ENCODE measurements around the gene FOSL2.
A peak's percentile ranks its signal among the peaks of the same experiment; 100 is the strongest.

Gene FOSL2

DNA sequence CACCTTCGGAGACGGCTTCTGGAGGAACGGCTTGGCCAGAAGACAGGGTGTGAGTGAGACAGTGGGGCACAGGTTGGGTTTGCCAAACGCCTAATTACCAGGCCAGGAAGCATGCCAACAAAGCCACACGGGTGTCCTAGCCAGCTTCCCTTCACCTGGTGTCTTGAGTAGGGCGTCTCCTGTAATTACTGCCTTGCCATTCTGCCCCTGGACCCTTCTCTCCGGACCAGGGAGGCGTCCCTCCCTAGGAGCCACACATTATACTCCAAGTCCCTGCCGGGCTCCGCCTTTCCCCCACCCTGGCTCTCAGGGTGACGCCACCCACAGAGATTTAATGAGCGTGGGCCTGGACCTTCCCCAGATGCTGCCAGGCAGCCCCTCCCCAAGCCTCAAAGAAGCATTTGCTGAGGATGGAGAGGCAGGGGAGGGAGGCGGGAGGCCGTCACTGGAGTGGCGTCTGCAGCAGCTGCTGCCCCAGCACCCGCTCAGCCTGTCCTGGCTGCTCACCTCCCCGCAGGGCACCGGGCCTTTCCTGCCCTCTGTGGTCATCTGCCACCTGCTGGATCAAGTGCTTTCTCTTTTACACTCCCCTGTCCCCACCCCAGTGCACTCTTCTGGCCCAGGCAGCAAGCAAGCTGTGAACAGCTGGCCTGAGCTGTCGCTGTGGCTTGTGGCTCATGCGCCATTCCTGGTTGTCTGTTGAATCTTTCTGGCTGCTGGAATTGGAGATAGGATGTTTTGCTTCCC is 20.7 kb downstream of the FOSL2 start:
- no peak for DNase-seq (ENCODE audit: low read depth)

DNA sequence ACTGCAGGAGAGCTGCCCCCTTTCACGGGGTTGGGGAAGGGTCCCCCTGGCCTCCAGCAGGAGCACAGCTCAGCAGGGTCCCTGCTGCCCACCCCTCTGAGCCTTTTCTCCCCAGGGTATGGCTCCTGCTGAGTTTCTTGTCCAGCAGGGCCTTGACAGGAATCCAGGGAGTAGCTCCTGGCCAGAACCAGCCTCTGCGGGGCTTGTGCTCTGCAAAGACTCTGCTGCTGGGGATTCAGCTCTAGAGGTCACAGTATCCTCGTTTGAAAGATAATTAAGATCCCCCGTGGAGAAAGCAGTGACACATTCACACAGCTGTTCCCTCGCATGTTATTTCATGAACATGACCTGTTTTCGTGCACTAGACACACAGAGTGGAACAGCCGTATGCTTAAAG is 21.2 kb downstream of the FOSL2 start:
- DNase-seq (ENCODE audit: low read depth) = no peak

DNA sequence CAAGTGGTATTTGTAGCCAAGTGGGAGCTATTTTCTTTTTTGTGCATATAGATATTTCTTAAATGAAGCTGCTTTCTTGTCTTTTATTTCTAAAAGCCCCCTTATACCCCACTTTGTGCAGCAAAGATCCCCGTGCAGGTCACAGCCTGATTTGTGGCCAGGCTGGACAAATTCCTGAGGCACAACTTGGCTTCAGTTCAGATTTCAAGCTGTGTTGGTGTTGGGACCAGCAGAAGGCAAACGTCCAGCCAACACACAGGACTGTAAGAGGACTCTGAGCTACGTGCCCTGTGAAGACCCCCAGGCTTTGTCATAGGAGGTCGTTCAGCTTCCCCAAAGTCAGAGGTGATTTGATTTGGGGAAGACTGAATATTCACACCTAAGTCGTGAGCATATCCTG is 21.9 kb downstream of the FOSL2 start:
- no peak for DNase-seq (ENCODE audit: low read depth)

DNA sequence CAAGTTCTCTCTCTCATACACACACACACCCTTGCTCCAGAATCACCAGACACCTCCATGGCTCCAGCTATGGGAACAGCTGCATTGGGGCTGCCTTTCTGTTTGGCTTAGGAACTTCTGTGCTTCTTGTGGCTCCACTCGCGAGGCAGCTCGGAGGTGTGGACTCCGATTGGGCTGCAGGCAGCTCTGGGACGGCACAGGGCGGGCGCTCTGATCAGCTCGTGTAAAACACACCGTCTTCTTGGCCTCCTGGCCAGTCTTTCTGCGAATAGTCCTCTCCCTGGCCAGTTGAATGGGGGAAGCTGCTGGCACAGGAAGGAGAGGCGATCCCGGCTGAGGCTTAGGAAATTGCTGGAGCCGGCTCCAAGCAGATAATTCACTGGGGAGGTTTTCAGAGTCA is 22.4 kb downstream of the FOSL2 start:
- DNase-seq (ENCODE audit: low read depth) = no peak

DNA sequence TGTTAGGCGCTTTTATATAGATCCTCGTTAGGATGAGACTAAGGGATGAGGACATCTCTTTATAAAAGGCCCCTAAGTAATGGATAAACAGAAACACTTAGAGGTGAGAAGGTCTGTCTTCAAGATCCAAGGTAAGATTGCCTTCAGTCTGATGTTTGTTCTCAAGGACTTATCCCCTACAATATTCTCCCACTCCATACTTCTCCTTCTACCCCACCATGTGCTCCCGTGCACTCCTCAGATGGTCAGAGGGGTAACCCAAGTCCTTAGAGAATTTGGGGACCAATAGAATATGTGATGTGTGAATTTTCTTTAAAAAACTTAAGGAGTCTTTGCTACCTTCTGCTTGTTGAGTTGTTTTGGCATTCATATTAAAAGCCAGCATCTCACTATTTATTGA is 23.1 kb downstream of the FOSL2 start:
- DNase-seq (ENCODE audit: low read depth) = no peak

DNA sequence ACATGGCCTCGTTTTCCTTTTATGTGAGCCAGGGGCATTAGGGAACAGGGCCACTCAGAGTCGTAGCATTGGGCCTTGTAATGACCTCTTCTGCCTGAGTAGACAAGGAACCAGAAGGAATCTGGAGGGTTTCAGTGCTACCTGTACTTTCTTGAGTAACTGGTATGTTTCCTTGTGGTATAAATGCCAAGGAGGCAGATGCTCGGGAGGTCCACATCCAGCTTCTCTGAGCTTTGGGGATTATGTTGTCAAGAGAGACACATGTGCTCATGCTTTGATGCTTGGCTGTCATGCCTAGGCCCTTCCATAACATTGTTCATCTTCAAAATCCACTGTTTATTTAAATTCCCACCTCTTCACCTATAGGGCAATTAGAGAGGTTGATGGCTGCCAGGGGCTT is 26.3 kb downstream of the FOSL2 start:
- DNase-seq (ENCODE audit: low read depth) = no peak

DNA sequence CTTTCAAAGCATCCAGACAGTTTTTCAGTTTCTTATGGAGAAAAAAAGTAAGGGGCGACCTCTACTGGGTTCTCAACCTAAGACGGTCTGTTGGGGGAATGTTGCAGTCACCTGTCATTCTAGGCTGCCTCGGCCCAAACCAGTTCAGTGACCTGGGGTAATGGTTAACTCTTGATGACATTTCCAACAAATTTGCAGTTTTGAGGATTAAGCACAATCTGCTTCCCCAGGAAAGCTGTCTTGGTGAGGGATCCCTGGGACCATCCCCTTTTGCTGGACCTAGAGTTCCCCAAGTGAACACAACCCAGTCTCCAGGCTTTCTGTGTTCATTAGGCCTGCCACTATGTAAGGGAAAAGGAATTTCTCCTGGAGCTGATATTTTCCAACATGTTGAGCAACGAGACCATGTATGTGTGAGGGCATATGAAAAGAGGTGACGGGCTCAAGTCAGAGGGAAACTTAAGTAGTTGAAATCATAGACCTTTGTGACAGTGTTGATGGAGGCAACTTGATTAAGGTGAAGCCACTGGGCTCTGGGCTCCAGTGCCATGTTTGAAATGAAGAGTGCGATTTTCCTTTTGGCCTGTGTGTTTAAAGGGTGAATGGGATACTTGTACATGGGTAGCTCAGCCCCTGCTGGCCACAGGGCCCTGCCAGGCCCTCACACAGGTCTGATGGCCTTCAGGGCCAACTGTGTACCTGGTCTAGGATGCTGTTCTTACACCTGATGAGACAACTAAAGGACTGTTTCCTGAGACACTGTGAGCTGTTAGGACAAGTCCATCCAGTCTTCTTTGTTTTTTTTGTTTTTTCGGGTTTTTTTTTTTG is 27.0 kb downstream of the FOSL2 start:
- no peak for DNase-seq (ENCODE audit: low read depth)

DNA sequence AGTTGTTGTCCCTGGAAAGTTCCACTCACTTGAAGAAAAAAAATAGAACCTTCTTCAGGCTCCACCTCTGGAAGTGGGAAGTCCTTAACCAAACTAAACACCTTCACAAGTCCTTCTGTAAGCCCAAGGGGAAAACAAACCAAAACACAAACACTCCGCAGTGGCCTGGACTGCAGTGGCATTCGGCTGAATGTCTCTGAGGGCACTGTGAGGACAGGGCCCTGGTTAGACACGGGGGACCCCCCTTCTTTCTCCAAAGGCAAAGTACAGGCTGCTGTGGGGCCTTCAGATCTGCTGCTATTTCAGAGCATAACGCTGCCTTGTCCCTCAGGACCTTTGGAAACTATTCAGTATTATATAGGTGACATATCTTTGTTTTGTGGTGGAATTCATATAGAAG is 28.1 kb downstream of the FOSL2 start:
- no peak for DNase-seq (ENCODE audit: low read depth)

DNA sequence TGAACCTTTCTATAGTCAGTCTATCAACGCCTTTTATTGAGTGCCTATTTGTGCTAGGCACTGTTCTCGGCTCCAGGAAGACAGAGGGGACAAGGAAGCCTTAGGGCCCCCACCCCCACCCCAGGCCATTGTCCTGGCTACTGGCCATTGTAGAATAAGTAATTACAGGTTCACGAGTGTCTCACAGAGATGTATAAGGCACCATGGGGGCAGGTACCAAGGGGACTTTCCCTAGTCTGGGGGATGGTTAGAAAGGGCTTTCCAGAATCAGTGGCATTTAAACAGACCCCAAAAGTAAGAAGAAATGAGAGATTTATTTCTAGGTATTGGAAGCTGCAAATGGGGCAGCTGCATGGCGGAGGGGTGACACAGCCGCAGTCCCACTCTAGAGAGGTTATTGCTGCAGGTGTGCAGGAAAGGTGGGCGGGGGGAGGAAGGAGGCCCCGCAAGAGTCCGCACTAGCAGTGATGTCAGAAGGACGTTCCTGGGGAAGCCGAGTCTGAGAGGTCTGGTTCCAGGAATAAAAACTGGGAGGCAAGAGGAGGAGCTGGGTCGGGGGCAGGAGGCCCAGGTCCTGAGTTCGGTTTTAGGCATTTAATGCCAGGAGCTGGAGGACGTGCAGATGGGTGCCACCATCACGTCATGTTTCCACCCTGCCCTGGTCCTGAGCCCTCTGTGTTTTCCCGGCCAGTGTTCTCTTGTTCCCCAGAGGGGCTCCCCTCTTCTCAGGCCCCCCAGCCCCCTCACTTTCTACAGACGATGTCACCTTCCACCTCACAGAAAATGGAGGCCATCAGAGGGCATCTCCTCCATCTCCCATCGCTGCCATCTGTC is 30.5 kb downstream of the FOSL2 start:
- no peak for DNase-seq (ENCODE audit: low read depth)

DNA sequence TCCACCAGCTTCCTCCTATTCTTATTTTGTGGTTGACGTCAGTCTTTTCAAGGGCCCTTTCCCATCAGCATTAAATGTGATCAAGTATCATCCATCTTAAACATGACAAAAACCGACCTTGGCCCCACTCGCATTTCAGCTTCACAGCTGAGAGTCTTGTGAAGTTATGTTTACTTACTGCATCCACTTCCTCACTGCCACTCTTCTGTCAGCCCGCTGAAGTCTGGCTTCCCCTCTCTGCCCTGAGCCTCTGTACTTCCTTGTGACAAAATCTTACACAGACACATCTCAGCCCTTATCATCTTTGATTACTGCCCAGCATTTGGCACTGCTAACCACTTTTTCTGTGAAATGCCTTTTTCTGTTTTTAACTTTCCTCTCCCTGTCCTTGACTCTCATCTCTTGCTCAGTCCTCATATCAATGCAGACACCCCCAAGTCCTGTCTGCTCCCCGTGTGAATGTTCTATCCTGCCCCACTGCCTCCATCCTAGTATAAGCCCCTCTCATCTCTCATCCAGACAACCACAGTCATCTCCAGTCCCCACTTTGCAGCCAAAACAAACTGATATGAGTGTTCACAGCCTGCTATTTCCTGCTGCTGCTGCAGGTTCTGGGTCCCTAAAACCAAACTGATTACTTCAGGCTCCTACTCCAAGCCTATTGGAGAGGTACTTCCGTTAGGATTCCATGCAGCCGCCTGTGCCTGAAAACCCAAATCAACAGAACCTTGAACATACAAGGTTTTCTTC is 31.4 kb downstream of the FOSL2 start:
- DNase-seq (ENCODE audit: low read depth) = peak; percentile 27

DNA sequence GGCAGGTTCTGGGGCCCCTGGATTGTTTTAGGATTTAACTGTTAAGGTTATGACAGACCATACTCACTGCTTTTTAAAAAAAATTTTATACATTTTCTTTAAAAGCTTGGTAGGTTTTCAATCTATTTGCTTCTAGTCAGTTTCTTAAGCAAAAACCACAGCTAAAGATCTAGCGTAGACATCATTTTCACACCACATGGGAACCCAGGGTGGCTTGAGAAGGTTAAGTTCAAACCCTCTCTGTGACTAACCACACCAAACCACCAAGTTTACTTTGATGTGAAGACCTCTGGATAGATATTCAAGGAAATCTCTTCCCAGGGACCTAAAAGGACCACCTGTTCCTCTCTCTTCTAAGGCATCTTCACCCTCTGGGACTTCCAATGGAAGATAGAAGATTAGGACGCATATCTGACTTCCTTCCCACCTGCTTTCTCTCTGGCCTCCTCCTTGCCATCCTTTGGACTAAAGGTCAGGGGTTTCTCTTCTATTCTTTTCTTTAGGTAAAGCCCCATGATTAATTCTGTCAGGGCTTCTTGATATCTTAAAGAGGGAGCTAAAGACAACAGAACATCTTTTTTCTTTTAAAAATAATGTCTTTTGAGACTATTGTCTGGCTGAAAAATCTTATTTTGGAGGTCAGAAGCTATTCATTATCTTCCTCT is 32.3 kb downstream of the FOSL2 start:
- DNase-seq (ENCODE audit: low read depth) = no peak

DNA sequence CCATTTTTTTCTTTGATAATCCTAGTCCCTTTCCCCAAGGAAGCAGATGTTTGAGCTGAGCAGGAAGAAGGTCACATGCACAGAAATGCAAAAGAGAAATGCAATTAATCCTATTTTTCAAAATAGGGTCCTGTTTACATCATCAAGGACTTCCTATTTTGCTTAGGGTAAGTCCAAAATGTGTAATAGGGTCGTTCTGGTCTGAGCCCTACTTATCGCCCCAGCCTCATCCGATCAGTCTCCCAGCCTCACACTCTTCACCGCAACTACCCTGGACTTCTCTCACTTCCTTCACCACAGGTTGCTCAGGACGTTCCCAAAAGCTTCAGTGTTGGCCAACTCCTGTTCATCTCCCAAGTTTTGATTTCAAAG is 32.8 kb downstream of the FOSL2 start:
- DNase-seq (ENCODE audit: low read depth) = no peak

DNA sequence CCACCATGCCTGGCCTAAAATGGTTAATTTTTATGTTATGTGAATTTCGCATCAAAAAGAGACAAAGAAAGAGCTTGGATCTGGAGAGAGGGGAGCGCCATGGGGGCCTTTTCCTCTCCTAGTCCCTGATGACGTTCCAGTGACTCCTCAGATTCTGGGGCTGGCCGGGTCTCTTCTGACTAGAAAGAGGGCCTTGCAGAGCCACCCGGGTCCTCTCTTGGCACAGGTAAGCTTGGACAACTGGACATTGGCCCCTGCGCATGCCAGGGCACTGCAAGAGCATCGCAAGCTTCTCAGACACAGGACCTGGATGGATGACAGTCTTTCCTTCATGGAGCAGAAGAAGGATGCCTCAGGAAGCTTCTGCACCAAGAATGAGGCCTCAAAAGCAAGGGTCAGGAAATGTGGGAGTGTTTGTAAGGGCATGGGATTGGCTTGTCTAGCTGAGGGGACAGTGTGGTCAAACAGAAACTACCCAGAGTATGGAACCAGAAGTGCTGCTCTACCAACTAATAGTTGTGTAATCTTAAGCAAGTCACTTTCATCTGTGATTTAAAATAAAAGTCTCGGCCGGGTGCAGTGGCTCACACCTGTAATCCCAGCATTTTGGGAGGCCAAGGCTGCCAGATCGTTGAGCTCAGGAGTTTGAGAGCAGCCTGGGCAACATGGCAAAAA is 35.2 kb downstream of the FOSL2 start:
- no peak for DNase-seq (ENCODE audit: low read depth)

DNA sequence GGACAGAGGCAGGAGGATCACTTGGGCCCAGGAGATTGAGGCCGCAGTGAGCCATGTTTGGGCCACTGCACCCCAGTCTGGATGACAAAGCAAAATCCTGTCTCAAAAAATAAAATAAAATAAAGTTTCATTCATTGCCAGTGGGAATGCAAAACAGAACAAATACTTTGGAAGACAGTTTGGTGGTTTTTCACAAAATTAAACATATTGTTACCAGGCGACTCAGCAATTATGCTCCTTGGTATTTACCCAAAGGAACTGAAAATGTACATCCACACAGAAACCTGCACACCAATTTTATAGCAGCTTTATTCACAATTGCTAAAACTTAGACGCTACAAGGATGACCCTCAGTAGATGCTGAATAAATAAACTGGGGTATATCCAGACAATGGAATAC is 35.8 kb downstream of the FOSL2 start:
- DNase-seq (ENCODE audit: low read depth) = no peak

DNA sequence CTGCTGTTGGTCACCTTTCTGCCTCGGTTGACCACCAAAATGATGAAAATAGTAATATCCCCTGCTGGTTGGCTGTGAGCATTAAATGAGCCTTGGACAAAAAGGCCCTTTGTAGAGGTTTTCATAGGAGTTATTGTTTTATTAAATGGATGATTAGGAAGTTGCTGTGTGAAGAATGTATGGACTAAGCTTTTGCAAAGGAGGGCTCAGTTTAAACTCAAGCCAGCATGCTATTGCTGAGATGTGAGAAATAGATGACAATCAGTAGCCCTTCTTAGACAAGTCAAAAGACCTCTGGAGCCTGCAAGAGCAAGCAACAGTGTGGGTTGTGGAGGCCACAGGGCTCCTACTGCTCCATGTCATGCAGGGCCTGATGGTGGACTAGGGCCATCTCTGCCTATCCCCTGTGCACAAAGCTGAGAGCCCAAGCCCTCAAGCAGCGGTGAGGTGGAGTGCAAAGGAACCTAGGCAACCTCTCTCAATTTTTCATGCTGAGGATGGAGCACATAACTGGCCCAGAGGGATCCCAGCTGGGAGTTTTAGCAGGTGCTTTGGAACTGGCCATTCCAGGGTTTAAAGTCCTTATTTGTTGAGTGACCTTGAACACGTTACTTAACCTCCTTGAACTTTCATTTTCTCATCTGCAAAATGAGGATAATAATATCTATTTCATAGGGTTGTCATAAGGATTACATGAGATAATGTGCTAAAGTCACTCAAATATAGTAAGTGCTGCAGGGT is 37.1 kb downstream of the FOSL2 start:
- DNase-seq (ENCODE audit: low read depth) = no peak

DNA sequence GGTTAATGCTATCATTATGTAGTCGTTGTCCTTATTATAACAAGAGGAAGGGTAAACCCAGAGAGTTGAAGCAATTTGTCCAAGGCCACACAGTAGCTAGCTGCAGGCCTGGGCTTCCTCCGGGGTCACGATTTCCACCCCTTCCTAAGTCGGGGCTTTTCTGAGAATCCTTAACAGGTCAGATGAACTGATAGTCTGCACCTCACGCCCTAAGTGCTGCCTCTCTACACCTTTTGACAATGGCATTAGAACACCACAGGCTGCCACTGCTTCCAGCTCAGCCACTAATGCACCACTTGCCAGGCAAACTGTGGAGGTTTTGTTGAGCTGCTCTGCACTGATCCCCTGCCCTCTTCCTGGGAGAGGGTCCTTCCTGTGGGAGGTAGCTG is 37.7 kb downstream of the FOSL2 start:
- no peak for DNase-seq (ENCODE audit: low read depth)

DNA sequence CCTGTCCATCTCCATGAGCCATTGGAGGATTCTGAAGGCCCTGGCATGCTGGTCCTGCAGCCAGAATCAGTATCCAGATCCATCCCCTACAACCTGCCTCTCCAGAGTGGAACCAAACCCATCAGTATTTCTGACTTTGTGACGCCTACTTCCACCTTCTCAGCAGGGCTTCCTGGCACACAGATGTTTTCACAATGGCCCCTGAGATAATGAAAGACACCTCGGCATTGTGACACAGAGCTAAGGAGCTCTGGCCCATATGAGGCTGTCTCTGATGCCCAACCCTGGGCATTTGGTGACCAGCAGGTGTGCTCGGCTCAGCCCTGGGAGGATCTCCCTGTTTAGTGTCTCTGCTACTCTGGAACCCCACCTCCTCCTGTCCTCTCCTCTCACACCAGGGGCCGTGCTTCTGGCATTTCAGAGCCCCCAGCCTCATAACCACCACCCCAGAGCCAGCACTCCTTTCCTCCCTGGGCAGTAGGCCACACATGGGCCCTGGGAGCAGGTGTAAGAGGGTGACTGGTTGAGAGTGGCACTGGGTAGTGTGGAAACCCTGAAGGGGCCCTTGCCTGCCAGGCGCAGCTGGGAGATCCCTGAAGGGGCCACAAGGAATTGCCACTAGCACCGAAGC is 38.2 kb downstream of the FOSL2 start:
- DNase-seq (ENCODE audit: low read depth) = no peak

DNA sequence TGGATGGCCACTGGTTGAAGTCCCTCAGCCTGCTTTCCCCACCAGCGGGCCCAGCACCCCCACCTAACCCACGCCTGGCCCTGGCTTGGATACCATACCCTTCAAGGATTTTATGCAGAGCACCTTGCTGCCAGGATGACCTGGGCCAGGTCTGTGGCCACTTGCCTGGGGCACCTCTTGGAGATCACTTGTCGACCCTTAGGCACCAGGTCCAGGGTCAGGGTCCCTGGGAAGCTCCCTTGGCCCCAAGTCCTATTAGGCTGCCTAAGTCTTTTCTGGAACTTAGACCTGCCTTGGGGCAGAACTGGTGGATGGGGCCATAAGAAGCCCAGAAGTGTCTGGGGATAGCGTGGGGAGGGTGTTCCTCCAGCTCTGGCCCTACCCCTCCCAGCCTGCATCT is 39.1 kb downstream of the FOSL2 start:
- no peak for DNase-seq (ENCODE audit: low read depth)

DNA sequence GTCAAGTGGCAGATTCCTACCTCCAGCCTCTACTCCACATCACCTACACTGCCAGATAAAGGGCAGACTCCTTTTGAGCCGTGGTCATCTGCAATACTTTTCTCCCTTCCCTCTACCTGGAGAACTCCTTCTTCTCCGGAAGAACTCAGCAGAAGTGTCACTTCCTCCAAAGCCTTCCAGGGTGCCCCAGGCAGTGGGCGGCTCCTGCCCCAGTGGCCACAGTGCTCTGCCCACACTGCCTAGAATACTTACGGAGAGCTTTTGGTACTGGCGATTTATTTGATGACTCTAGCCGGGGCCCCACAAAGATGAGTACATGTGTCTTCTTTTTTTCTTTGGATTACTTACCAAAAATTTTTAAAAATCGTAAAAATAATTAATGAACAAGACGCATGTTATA is 39.7 kb downstream of the FOSL2 start:
- DNase-seq (ENCODE audit: low read depth) = no peak

DNA sequence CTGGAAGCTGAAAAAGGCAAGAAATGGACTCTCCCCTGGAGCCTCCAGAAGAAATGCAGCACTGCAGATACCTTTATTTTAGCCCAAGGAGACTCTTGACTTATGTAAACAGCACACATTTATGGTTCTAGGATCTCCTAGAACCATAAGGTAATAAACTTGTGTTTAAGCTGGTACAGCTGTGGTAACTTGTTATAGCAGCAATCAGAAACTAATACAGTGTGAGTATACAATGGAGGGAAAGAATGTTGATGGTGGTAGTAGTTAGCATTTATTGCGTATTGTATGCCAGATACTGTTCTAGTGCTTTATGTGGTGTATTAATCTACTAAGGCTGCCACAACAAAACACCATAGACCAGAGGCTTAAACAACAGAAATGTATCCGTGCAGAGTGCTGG is 40.6 kb downstream of the FOSL2 start:
- DNase-seq (ENCODE audit: low read depth) = no peak

Measured in activated T-cell treated with anti-CD3 and anti-CD28 coated beads for 1 hour (primary cell).